Stimulated activated CD8-positive, alpha-beta memory T cell treated with anti-CD3 and anti-CD28 coated beads, Interleukin-4, amount 100 ng/mL, for 24 hours (primary cell): ENCODE results near the gene KCNK16.

Experiments
- DNase-seq: peaks from one replicate; pipeline ENCODE4 v3.0.0-alpha.2; 2020; ENCODE audit warnings: low read depth

Gene KCNK16

GRCh38 chr6:39341937-39342336 lies 19.4 kb upstream of the KCNK16 start:
- DNase-seq: no peak

- no peak for DNase-seq
Observed at GRCh38 chr6:39341352-39341751, 18.9 kb upstream of the KCNK16 start.

DNA sequence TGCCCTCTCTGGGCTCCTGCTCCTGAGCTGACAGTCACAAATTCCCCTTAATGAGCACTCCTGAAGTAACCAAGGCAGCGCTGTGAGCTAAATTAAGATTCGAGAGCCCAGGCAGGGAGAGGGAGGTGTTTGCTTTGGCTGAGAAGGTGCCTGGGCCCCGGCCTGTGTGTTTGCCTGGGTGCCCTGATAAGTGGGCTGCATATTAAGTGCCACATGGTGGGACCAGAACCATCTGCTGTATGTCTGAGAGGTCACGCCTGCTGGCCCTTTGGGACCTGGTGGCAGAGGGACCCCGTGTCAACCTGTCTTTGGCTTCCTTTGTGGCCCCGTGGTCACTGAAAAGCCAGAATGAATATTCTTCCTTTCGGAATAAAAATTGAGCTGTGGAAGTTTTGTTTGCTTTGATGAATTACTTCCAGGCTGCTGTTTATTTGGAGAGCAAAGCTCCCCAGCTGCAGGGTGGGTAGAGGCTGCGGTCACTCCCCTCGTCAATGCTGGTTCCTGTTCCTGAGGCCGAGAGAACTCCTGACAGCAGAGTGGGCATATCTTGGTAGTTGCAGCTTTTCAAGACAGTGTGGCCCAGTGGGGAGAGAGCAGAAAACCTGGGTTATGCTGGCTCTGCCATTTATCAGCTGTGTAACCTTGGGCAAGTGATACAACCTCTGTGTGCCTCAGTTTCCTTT lies 17.5 kb upstream of the KCNK16 start:
- no peak for DNase-seq

GRCh38 chr6:39339096-39339867 lies 16.8 kb upstream of the KCNK16 start:
- DNase-seq: no peak

GRCh38 chr6:39338397-39338796 lies 15.9 kb upstream of the KCNK16 start:
- DNase-seq: no peak

DNA sequence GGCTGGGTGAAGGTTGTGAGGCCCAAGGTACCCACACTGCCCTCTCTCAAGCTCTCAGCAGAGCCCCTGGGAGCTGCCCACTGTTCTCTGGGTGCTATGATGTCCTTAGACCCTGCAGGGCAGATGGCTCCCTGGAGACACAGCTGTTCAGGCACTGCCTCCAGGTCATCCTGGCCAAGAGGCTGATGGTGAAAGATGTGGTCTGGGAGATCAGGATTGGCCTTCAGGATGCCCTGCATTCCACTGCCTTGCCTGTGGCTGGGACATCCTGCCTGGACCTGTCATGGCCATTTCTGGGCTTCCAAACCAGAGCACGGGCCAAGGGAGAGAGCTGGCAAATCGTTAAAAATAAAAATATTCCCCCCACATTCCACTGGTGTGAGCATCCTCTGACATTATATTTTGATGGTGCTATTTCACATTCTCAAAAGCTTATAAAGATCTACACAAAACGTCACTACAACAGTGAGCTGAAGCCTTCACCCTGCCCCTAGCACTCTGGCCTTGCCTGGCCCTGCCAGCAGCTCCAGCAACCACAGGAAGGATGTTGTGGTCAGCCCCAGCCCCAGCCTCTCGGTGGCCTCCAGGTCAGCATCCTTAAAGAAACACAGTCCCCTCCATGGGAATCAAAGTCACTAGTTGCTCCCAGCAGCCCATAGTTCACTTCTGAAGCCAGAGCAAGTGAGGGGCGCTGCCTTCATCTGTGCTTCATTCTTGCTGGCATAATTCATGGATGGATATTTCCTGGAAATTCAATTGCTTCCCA lies 13.5 kb upstream of the KCNK16 start:
- DNase-seq: no peak

GRCh38 chr6:39333644-39334438 lies 11.3 kb upstream of the KCNK16 start:
- DNase-seq: no peak

GRCh38 chr6:39330476-39330875 lies 8.0 kb upstream of the KCNK16 start:
- no peak for DNase-seq

- DNase-seq: no peak
Observed at GRCh38 chr6:39330057-39330456, 7.6 kb upstream of the KCNK16 start.

- DNase-seq: no peak
Observed at GRCh38 chr6:39328066-39328465, 5.6 kb upstream of the KCNK16 start.

- no peak for DNase-seq
Observed at GRCh38 chr6:39327507-39327906, 5.0 kb upstream of the KCNK16 start.

DNA sequence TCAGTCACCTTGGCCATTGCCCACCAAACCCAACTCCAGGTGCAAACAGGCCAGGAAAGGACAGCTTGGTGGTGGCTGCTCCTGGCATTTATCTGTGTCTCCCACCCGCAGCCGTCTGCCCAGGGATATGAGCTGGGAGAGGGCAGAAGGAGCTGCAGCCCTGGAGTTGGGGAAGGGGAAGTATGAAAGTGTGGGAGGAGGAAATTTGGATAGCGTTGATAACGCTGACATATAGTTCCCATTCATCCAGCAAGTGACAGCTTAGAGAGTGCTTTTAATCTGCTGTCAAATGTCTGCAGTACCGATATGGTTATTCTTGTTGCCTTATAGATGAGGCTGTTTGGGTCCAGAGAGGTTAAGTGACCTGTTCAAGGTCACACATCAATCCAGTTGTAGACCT lies 741 bp downstream of the KCNK16 start:
- DNase-seq: no peak

GRCh38 chr6:39320363-39320984 lies 2.0 kb downstream of the KCNK16 start:
- no peak for DNase-seq

- DNase-seq: no peak
Observed at GRCh38 chr6:39319621-39320362, 2.7 kb downstream of the KCNK16 start.

- no peak for DNase-seq
Observed at GRCh38 chr6:39317256-39317655, 5.2 kb downstream of the KCNK16 start.

GRCh38 chr6:39314273-39314795 lies 8.2 kb downstream of the KCNK16 start, which contains the start of gene KCNK17:
Gene KCNK17, minus strand, starts transcription at chr6:39314419. Its CDS starts 99 bp downstream, at chr6:39314320.
- no peak for DNase-seq

- no peak for DNase-seq
Observed at GRCh38 chr6:39313526-39314272, 8.8 kb downstream of the KCNK16 start.

GRCh38 chr6:39312912-39313525 lies 9.5 kb downstream of the KCNK16 start:
- no peak for DNase-seq

DNA sequence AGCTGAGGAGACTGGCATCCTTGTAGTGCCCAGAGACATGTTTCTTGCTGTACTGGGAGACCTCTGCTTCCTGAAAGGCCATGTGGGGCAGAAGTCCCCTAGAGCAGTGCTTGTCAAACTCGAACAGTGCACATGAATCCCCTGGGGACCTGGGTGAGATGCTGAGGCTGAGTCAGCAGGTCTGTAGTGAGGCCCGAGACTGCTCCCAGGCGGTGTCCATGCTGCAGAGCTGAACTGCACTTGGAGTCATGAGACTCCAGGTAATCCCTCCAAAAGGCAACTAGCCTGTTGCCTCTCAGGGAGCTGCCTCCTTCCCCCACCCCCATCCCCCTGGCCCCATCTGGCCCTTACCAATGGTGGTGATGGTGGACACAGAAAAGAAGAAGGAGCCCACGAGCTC lies 12.0 kb downstream of the KCNK16 start:
- DNase-seq: no peak
